ENCODE measurements around the gene CKAP2L.

GRCh38 chr2:112733456-112733855, 31.0 kb downstream of the CKAP2L start:
- TF ChIP-seq POLR2AphosphoS5 (IDR thresholded peaks at IDR 0.05; ENCODE audit: low read depth) (no peak), EZH2phosphoT487 (IDR thresholded peaks at IDR 0.05; ENCODE audit: unreplicated experiment) (no peak), CTCF (conservative IDR thresholded peaks at IDR 0.05; ENCODE audit: low read depth in 2 of 2) (no peak), JUNB (IDR thresholded peaks at IDR 0.05; ENCODE audit: unreplicated experiment) (no peak), EZH2 (IDR thresholded peaks at IDR 0.05; ENCODE audit: low read depth, unreplicated experiment) (no peak), CREB1 (CRISPR knock-in tag; IDR thresholded peaks at IDR 0.05; ENCODE audit: low read depth) (no peak), NANOG (IDR thresholded peaks at IDR 0.05; ENCODE audit: borderline replicate concordance) (no peak), ZNF331 (CRISPR knock-in tag; IDR thresholded peaks at IDR 0.05; ENCODE audit: low read depth) (no peak)
- TF ChIP-seq, protein P1, sequence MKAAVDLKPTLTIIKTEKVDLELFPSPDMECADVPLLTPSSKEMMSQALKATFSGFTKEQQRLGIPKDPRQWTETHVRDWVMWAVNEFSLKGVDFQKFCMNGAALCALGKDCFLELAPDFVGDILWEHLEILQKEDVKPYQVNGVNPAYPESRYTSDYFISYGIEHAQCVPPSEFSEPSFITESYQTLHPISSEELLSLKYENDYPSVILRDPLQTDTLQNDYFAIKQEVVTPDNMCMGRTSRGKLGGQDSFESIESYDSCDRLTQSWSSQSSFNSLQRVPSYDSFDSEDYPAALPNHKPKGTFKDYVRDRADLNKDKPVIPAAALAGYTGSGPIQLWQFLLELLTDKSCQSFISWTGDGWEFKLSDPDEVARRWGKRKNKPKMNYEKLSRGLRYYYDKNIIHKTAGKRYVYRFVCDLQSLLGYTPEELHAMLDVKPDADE (IDR thresholded peaks at IDR 0.05) = no peak

All from GM23338 (cell line).